Lower lobe of right lung (tissue), 2 donors: ENCODE measurements around the gene PPFIA1. TPM values are rescaled to one million over a fixed set of nuclear protein-coding genes. Genes with fewer than 3 reads are reported as not detected.

Source experiments
- ATAC-seq, 2 donors: fragments of 200-7000 bp; cut with Tn5 transposase; one replicate each; pipeline ENCODE4 v1.9.1; 2020 to 2022; ENCODE audit warnings: mild to moderate bottlenecking in 2 of 2, moderate library complexity in 2 of 2
- DNase-seq: peaks from one replicate; pipeline ENCODE4 v3.0.0-alpha.2; 2020
- H3K27ac ChIP-seq: fragments of 200-600 bp; one replicate; pipeline ENCODE4 v1.8.0; 2022
- H3K27me3 ChIP-seq: fragments of 200-600 bp; one replicate; pipeline ENCODE4 v1.8.0; 2022; ENCODE audit warnings: low read depth
- H3K36me3 ChIP-seq: fragments of 200-600 bp; one replicate; pipeline ENCODE4 v1.8.0; 2022; ENCODE audit warnings: mild to moderate bottlenecking
- H3K4me1 ChIP-seq: fragments of 200-600 bp; one replicate; pipeline ENCODE4 v1.8.0; 2022
- H3K4me3 ChIP-seq: fragments of 200-600 bp; one replicate; pipeline ENCODE4 v1.8.0; 2022; ENCODE audit warnings: mild to moderate bottlenecking
- H3K9me3 ChIP-seq: fragments of 200-600 bp; one replicate; pipeline ENCODE4 v1.8.0; 2022
- intact Hi-C: fragments of 100-400 bp; cut with DNase I; formaldehyde crosslinking; loops from one replicate; pipeline ENCODE4 v1.11.0; 2022
- total RNA-seq: library from RNA; stranded (reverse); fragmentation: NEBNext Ultra II Directional; extraction: Animal tissue kit (Norgen Biotek cat#: 25700); gene quantifications from one replicate; pipeline ENCODE4 v1.2.1, GENCODE V29; 2021
- TF ChIP-seq, protein P1 (sequence below): fragments of 200-600 bp; IDR thresholded peaks from one replicate; pipeline ENCODE4 v1.8.0; 2022; ENCODE audit warnings: antibody characterized with exemption, mild to moderate bottlenecking
- donor health status: DM: no; HTN: yes; CAD: no; lungs with severe emphysema.

The PPFIA1 gene
- total RNA-seq, 1 donor from 2014 or later, result 81.0 TPM

DNA sequence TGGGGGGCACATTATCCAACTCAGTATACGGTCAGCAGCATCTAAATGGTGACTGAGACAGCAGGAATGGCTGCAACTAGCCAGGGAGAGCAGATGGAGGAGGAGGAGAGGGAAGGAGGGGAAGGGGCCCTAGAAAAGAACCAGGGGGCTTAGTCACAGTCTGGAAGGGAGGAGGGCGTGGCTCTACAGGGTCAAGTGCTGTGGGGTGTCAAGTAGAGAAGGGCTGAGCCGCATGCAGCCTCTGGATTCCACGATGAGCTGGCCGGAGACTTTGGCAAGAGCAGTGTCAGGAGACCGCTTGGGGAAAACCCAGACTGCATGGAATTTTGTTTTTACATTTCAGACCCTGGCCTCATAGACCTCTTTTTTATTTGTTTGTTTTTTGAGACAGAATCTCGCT is 25.8 kb upstream of the PPFIA1 start:
- peak in 1 of 2 donors; percentile 16 for ATAC-seq
- intact Hi-C loops, result no loop called here
- DNase-seq, result no peak

DNA sequence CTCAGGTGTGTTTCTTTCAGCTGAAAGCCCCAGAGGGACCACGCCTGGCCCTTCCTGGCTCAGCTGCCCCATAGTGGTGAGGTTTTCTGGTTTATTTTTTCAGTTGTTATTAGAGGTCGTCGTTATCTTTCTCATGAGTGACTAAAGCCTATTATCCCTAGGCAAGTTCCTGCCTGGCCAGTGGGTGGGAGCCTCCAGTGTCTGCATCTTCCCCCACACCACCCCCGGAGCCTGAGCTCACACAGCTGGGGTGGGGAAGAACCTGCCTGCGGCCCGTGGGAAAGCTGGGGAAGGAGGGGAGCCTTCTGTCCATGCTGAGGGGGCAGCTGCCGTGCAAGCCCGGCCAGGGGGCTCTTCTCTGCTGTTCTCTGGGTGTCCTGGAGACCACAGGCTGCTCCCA is 24.3 kb upstream of the PPFIA1 start:
- no peaks in the 10 kb centered on the region for H3K36me3 ChIP-seq
- H3K4me3 ChIP-seq, result no peak overlapping the region
- no peak for DNase-seq
- intact Hi-C loops, result no loop called here
- no peaks in the 10 kb centered on the region for H3K9me3 ChIP-seq
- H3K4me1 ChIP-seq, result no peaks in the 10 kb centered on the region
- no peaks in the 10 kb centered on the region for H3K27me3 ChIP-seq
- TF ChIP-seq, protein P1, sequence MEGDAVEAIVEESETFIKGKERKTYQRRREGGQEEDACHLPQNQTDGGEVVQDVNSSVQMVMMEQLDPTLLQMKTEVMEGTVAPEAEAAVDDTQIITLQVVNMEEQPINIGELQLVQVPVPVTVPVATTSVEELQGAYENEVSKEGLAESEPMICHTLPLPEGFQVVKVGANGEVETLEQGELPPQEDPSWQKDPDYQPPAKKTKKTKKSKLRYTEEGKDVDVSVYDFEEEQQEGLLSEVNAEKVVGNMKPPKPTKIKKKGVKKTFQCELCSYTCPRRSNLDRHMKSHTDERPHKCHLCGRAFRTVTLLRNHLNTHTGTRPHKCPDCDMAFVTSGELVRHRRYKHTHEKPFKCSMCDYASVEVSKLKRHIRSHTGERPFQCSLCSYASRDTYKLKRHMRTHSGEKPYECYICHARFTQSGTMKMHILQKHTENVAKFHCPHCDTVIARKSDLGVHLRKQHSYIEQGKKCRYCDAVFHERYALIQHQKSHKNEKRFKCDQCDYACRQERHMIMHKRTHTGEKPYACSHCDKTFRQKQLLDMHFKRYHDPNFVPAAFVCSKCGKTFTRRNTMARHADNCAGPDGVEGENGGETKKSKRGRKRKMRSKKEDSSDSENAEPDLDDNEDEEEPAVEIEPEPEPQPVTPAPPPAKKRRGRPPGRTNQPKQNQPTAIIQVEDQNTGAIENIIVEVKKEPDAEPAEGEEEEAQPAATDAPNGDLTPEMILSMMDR, result no peak
- no peak overlapping the region for H3K27ac ChIP-seq
- ATAC-seq, result no peak

More for the DNA sequence above, 25.8 kb upstream of the PPFIA1 start:
- Histone ChIP-seq H3K27me3 (no peaks in the 10 kb centered on the region), H3K4me1 (no peaks in the 10 kb centered on the region), H3K4me3 (no peak overlapping the region), H3K27ac (no peak overlapping the region), H3K36me3 (no peaks in the 10 kb centered on the region), H3K9me3 (no peaks in the 10 kb centered on the region)
- TF ChIP-seq, protein P1, result no peak

DNA sequence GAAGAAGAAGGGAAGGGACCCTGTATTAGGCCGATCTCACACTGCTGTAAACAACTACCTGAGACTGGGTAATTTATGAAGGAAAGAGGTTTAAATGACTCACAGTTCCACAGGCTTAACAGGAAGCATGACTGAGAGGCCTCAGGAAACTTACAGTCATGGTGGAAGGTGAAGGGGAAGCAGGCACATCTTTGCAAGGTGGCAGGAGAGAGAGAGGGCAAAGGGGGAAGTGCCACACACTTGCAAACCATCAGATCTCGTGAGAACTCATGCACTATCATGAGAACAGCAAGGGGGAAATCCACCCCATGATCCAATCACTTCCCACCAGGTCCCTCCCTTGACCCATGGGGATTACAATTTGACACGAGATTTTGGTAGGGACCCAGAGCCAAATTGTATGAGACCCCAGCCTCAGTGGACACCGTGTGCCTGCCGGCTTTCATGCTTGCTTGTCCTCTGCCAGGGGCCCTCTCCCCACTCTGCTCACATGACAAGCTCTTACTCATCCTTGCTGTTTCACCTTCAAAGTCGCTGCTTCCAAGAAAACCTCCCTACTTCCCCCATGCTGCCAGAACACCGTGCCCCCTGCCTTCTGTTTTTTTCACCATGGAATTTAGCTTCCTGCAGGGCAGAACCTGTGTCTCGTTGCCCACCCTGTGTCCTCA is 23.3 kb upstream of the PPFIA1 start:
- Histone ChIP-seq H3K9me3 (no peaks in the 10 kb centered on the region), H3K4me3 (no peak overlapping the region), H3K27me3 (no peaks in the 10 kb centered on the region), H3K4me1 (no peaks in the 10 kb centered on the region), H3K36me3 (no peaks in the 10 kb centered on the region), H3K27ac (no peak overlapping the region)
- ATAC-seq (no peak), DNase-seq (no peak)
- TF ChIP-seq, protein P1, result no peak
- intact Hi-C loops, result no loop called here

DNA sequence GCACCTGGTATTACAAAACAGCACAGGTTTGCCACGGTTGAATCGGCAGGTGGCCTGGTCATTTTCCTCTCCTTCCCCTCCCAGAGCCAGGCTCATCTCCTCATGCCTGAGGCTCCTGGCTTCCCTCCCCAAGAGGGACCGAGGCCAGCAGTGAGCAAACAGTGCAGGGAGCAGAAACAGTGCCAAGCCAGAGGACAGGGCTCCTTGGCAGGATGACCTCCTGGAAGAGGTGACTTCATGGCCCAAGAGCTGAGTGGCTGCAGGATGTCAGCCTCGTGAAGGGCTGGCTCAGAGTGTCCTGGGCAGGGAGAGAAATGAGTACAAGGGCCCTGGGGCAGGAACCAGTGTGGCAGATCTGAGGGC is 22.8 kb upstream of the PPFIA1 start:
- Histone ChIP-seq H3K27ac (no peak overlapping the region), H3K4me1 (no peaks in the 10 kb centered on the region), H3K9me3 (no peaks in the 10 kb centered on the region), H3K27me3 (no peaks in the 10 kb centered on the region), H3K36me3 (no peaks in the 10 kb centered on the region), H3K4me3 (no peak overlapping the region)
- no peak for DNase-seq
- ATAC-seq, result peak in 1 of 2 donors; percentile 21
- TF ChIP-seq, protein P1, result no peak
- intact Hi-C loops, result no loop called here

DNA sequence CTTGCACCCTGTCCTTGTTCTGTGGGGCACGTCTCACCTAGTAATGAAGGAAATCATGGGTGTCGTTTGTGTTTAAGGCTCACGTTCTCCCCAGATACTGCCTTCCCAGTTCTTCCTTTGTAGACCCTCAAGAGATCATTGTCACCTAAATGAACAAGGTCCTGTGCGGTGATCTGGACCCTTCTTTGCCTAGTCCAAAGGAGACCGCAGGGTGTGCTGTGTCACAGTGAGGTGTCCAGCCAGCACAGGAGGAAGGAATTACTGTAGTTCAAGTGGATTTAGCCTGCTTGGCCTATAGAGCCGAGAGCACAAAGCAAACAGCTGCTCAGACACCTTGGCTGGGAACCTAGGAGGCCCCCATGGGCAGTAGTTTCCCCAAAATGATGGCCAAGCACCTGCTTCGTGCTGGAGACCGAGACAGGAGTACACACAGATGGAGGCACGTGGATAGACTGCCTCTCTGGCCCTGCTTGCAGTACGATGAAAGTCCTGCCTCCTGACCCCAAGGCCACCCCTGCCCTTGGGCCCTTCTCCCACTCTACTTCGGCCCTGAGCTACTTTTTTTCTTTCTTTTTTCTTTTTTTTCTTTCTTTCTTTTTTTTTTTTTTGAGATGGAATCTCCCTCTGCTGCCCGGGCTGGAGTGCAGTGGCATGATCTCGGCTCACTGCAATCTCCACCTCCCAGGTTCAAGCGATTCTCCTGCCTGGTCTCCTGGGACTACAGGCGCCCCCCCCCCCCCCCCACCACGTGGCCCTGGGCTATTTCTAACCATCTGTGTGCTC is 19.4 kb upstream of the PPFIA1 start:
- Histone ChIP-seq H3K4me3 (no peak overlapping the region), H3K9me3 (no peaks in the 10 kb centered on the region), H3K4me1 (no peaks in the 10 kb centered on the region), H3K27me3 (no peaks in the 10 kb centered on the region), H3K27ac (no peak overlapping the region), H3K36me3 (no peaks in the 10 kb centered on the region)
- DNase-seq (no peak), ATAC-seq (peak in 1 of 2 donors; percentile 31)
- TF ChIP-seq, protein P1, result no peak
- intact Hi-C loops, result no loop called here
